Activated CD8-positive, alpha-beta T cell treated with anti-CD3 and anti-CD28 coated beads for 36 hours (primary cell): ENCODE measurements around the gene DENND11. TPM values are rescaled to one million over a fixed set of nuclear protein-coding genes. Genes with fewer than 3 reads are reported as not detected.

Experiments used
- ATAC-seq: fragments of 200-7000 bp; cut with Tn5 transposase; one replicate; pipeline ENCODE4 v1.10.0; 2021; ENCODE audit warnings: mild to moderate bottlenecking, moderate library complexity
- CTCF ChIA-PET: fragments of 350-600 bp; sonication (Branson Sonifier 250); formaldehyde crosslinking; loops from one replicate; lab custom pipeline; 2021; ENCODE audit warnings: antibody characterized with exemption; lab: Charles Lee
- POLR2A ChIA-PET: fragments of 350-600 bp; sonication (Branson Sonifier 250); formaldehyde crosslinking; loops from one replicate; lab custom pipeline; 2021; ENCODE audit warnings: antibody characterized with exemption; lab: Charles Lee
- DNase-seq: peaks from one replicate; pipeline ENCODE4 v3.0.0-alpha.2; 2020
- H3K27ac Mint-ChIP-seq: one replicate; pipeline ENCODE4 v1.8.0; 2021; ENCODE audit warnings: mild to moderate bottlenecking, mixed read lengths
- H3K27me3 Mint-ChIP-seq: one replicate; pipeline ENCODE4 v1.8.0; 2021; ENCODE audit warnings: mixed read lengths
- H3K36me3 Mint-ChIP-seq: one replicate; pipeline ENCODE4 v1.8.0; 2021; ENCODE audit warnings: low read depth, mixed read lengths
- H3K4me1 Mint-ChIP-seq: one replicate; pipeline ENCODE4 v1.8.0; 2021; ENCODE audit warnings: low read depth, mixed read lengths
- H3K4me3 Mint-ChIP-seq: one replicate; pipeline ENCODE4 v1.8.0; 2021; ENCODE audit warnings: mild to moderate bottlenecking, moderate library complexity, mixed read lengths
- H3K9me3 Mint-ChIP-seq: one replicate; pipeline ENCODE4 v1.8.0; 2021; ENCODE audit warnings: mixed read lengths
- intact Hi-C: fragments of 100-400 bp; cut with micrococcal nuclease; formaldehyde crosslinking; loops from one replicate; pipeline ENCODE4 v1.10.0; 2022
- total RNA-seq, 2 experiments: library from RNA; stranded (reverse); gene quantifications; one replicate each; pipeline ENCODE4 v1.2.3, GENCODE V29; 2021
- TF ChIP-seq, protein P1 (sequence below): fragments of 200-600 bp; IDR thresholded peaks from one replicate; pipeline ENCODE4 v1.8.0; 2022; ENCODE audit warnings: antibody characterized with exemption, mild to moderate bottlenecking

DENND11 gene
- total RNA-seq, 2 experiments from 2014 or later, result 28.6 to 32.2 TPM

DNA sequence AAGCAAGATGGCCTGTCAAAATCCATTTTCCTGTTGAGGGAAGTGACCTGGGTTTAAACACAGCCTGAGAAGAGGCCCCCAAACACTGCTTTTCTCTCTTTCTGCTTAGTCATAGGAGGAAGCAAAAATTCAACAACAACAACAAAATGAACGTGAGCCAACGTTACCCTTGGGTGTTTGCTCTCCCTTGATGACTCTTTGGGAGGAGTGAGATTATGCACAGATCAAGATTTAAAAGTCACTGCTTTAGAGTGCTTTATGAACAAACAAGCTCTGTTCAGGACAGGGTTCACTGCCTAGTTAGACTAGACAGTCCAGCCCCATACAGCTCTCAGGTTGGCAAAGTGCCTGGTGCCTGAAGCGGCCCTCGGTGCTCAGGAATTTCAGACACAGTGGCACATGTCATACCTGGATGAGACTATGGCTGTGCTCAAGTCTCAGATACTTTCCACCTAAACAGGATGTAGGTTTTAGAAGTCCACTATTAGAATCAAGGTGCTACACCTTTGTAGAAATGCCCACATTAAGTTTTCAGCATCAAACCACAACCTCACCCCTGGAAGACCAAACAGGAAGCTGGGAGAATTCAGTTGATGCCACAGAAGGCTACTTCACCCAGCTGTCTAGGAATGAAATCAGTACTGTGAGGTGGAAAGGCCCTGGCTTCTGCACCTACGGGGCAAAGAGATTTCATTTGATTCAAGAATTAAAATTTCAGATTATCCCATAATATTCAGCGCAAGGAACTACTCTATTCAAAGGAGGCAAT, 38.7 kb downstream of the DENND11 start:
- Mint-ChIP-seq H3K36me3 (peaks cover 21% of the 10 kb centered on the region), H3K4me3 (no peak overlapping the region), H3K9me3 (no peaks in the 10 kb centered on the region), H3K4me1 (peaks cover 10% of the 10 kb centered on the region), H3K27me3 (no peaks in the 10 kb centered on the region), H3K27ac (peak overlapping the region; percentile 86)
- no peak for DNase-seq
- TF ChIP-seq, protein P1, sequence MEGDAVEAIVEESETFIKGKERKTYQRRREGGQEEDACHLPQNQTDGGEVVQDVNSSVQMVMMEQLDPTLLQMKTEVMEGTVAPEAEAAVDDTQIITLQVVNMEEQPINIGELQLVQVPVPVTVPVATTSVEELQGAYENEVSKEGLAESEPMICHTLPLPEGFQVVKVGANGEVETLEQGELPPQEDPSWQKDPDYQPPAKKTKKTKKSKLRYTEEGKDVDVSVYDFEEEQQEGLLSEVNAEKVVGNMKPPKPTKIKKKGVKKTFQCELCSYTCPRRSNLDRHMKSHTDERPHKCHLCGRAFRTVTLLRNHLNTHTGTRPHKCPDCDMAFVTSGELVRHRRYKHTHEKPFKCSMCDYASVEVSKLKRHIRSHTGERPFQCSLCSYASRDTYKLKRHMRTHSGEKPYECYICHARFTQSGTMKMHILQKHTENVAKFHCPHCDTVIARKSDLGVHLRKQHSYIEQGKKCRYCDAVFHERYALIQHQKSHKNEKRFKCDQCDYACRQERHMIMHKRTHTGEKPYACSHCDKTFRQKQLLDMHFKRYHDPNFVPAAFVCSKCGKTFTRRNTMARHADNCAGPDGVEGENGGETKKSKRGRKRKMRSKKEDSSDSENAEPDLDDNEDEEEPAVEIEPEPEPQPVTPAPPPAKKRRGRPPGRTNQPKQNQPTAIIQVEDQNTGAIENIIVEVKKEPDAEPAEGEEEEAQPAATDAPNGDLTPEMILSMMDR, result no peak
- intact Hi-C loops, result no loop called here
- ChIA-PET CTCF (interaction anchor here (0.7 to 2.8 kb wide), 4 partner anchors 8 to 75 kb away, joined by 3 to 9 read pairs (median 4); partner anchors contain the start of gene SSBP1), POLR2A (interaction anchor here (1.6 kb wide), 1 partner anchor 75 kb away, joined by 5 read pairs; the partner anchor contains the start of gene SSBP1)
- ATAC-seq, result peak; percentile 13

DNA sequence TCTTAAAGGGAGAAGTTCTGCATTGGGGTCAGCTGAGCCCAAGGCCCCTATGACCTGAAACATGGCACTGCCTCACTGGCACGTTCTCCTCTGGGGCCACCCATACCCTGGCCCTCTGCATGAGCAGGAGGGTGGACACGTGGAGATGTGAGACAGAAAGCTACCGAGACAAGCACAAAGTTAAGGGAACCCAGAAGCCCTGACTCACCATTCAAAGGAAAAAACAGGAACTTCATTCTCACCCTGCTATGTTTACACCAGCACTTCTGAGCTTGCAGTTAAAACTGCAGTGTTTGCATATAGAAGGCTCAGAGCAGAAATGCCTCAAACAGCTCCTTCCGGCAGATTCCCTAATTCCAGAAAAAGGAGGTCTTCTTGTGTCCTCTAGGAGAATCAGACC, 41.7 kb downstream of the DENND11 start:
- Mint-ChIP-seq H3K4me1 (peaks cover 10% of the 10 kb centered on the region), H3K9me3 (no peaks in the 10 kb centered on the region), H3K4me3 (no peak overlapping the region), H3K27ac (peak overlapping the region; percentile 71), H3K27me3 (no peaks in the 10 kb centered on the region), H3K36me3 (peaks cover 17% of the 10 kb centered on the region)
- no peak for ATAC-seq
- TF ChIP-seq, protein P1, result no peak
- no peak for DNase-seq
- POLR2A ChIA-PET, result interaction anchor here (0.7 to 1.3 kb wide), 2 partner anchors 11 to 60 kb away, joined by 3 read pairs; no protein-coding TSS in a partner anchor
- intact Hi-C loops, result no loop called here
- CTCF ChIA-PET, result interaction anchor here (1.1 to 3.7 kb wide), 4 partner anchors 15 to 126 kb away, joined by 3 to 14 read pairs (median 6); partner anchors contain the start of genes SSBP1 and WEE2

DNA sequence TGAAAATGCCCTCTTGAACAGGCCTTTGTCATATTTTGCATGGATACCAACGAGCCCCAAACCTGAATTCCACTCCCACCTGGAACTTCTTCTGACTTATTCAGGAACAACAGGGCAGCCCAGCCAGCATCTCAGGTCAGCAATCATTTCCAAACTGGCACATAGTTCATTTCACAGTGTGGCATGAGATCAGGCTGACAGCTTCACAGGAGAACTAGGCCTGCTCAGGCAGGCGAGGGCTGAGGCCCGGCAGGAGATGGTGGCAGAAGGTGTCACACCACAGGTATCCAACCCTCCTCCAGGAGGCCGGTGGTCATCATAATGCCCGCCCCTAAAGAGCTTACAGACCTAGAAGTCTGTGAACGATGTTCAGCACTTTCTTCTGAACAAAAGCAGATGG, 42.5 kb downstream of the DENND11 start:
- CTCF ChIA-PET, result interaction anchor here (0.8 to 3.7 kb wide), 6 partner anchors 10 to 126 kb away, joined by 3 to 14 read pairs (median 4); partner anchors contain the start of genes SSBP1 and WEE2
- H3K9me3 Mint-ChIP-seq, result no peaks in the 10 kb centered on the region
- H3K27me3 Mint-ChIP-seq, result no peaks in the 10 kb centered on the region
- peak overlapping the region; percentile 53 for H3K27ac Mint-ChIP-seq
- POLR2A ChIA-PET, result interaction anchor here (0.9 kb wide), 1 partner anchor 103 kb away, joined by 3 read pairs; no protein-coding TSS in a partner anchor
- H3K4me3 Mint-ChIP-seq, result no peak overlapping the region
- DNase-seq (no peak), ATAC-seq (no peak)
- intact Hi-C loops, result no loop called here
- peaks cover 25% of the 10 kb centered on the region for H3K36me3 Mint-ChIP-seq
- TF ChIP-seq, protein P1, result no peak
- peaks cover 13% of the 10 kb centered on the region for H3K4me1 Mint-ChIP-seq

DNA sequence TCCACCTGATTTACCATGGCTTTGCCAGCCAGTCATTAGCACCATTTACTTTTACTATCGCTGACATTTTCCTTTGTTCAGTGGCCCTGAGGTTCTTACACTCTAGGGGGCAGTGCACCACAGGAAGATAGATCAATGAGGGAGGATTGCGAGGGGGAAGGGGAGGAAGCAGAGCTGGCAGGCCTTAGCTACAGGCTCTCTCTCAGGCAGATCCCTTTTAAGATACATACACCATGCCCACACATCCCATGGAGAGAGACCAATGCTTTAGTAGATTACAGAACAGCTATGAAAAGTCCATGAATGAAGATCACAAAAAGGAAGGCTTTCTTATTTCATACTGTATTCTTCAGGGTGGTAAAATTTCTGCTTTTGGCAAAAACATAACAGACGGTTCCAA, 47.4 kb downstream of the DENND11 start:
- H3K4me1 Mint-ChIP-seq, result peaks cover 6% of the 10 kb centered on the region
- H3K27me3 Mint-ChIP-seq, result no peaks in the 10 kb centered on the region
- DNase-seq (peak; percentile 80), ATAC-seq (peak; percentile 93)
- no peaks in the 10 kb centered on the region for H3K9me3 Mint-ChIP-seq
- H3K4me3 Mint-ChIP-seq, result no peak overlapping the region
- intact Hi-C loops, result loop anchor here (1.0 kb wide), 1 partner anchor 84 kb away; the partner anchor contains the start of gene SSBP1
- TF ChIP-seq, protein P1, result peak; percentile 64
- peaks cover 13% of the 10 kb centered on the region for H3K36me3 Mint-ChIP-seq
- ChIA-PET POLR2A (no interaction called here), CTCF (interaction anchor here (0.6 to 3.5 kb wide), 36 partner anchors 8 to 934 kb away, joined by 3 to 51 read pairs (median 4); partner anchors contain the start of genes DENND11, SSBP1, TAS2R3 and WEE2)
- H3K27ac Mint-ChIP-seq, result peak overlapping the region; percentile 75
